ENCODE measurements around the gene ARHGEF4. TPM values are rescaled to one million over a fixed set of nuclear protein-coding genes. Genes with fewer than 3 reads are reported as not detected.

The ARHGEF4 gene
- total RNA-seq, 2 donors from 2014 or later: 50.3 to 54.7 TPM

GRCh38 chr2:130823886-130824491 lies 12.7 kb upstream of the ARHGEF4 start:
- no peaks in the 10 kb centered on the region for H3K9me3 ChIP-seq (ENCODE audit: control insufficient read depth, low read length)
- H3K4me3 Mint-ChIP-seq: no peak overlapping the region
- H3K36me3 Mint-ChIP-seq (ENCODE audit: low read depth): no peaks in the 10 kb centered on the region
- H3K4me3 ChIP-seq (ENCODE audit: low read length): no peak overlapping the region
- no peaks in the 10 kb centered on the region for H3K4me1 ChIP-seq (ENCODE audit: control insufficient read depth, insufficient read depth, low read length)
- peak; percentile 47 for DNase-seq
- 89 to 97% methylated on average over 4 to 10 of the region's 10 CpGs for whole genome bisulfite sequencing, 2 experiments (ENCODE audit: insufficient coverage in 1 of 2, insufficient read length in 1 of 2)
- no peaks in the 10 kb centered on the region for H3K9me3 Mint-ChIP-seq
- H3K9ac ChIP-seq (ENCODE audit: extremely low read depth, low read length, poor library complexity, severe bottlenecking): no peak overlapping the region
- peaks cover 8% of the 10 kb centered on the region for H3K4me1 Mint-ChIP-seq
- H3K27me3 ChIP-seq (ENCODE audit: control insufficient read depth, insufficient read depth, low read length, poor library complexity, severe bottlenecking): no peaks in the 10 kb centered on the region
- TF ChIP-seq CTCF (conservative IDR thresholded peaks at IDR 0.05): no peak
- no peaks in the 10 kb centered on the region for H3K27me3 Mint-ChIP-seq (ENCODE audit: insufficient read depth)
- H3K27ac Mint-ChIP-seq: no peak overlapping the region
- H3K36me3 ChIP-seq (ENCODE audit: control insufficient read depth, insufficient read depth, low read length): no peaks in the 10 kb centered on the region
- peak overlapping the region; percentile 58 for H3K27ac ChIP-seq (ENCODE audit: low read depth, low read length)

GRCh38 chr2:130824492-130825061 lies 12.1 kb upstream of the ARHGEF4 start:
- Mint-ChIP-seq H3K27me3 (ENCODE audit: insufficient read depth) (no peaks in the 10 kb centered on the region), H3K36me3 (ENCODE audit: low read depth) (no peaks in the 10 kb centered on the region), H3K9me3 (no peaks in the 10 kb centered on the region), H3K4me1 (peaks cover 7% of the 10 kb centered on the region), H3K4me3 (no peak overlapping the region), H3K27ac (no peak overlapping the region)
- Histone ChIP-seq H3K9ac (ENCODE audit: extremely low read depth, low read length, poor library complexity, severe bottlenecking) (no peak overlapping the region), H3K27ac (ENCODE audit: low read depth, low read length) (peak overlapping the region; percentile 58), H3K4me1 (ENCODE audit: control insufficient read depth, insufficient read depth, low read length) (no peaks in the 10 kb centered on the region), H3K4me3 (ENCODE audit: low read length) (no peak overlapping the region), H3K27me3 (ENCODE audit: control insufficient read depth, insufficient read depth, low read length, poor library complexity, severe bottlenecking) (no peaks in the 10 kb centered on the region), H3K36me3 (ENCODE audit: control insufficient read depth, insufficient read depth, low read length) (no peaks in the 10 kb centered on the region), H3K9me3 (ENCODE audit: control insufficient read depth, low read length) (no peaks in the 10 kb centered on the region)
- WGBS, 2 experiments (ENCODE audit: insufficient coverage in 1 of 2, insufficient read length in 1 of 2): 77 to 83% methylated on average over 7 of the region's 8 CpGs
- peak; percentile 62 for DNase-seq
- no peak for TF ChIP-seq CTCF (conservative IDR thresholded peaks at IDR 0.05)

GRCh38 chr2:130825231-130825965 lies 11.3 kb upstream of the ARHGEF4 start:
- no peak overlapping the region for H3K9ac ChIP-seq (ENCODE audit: extremely low read depth, low read length, poor library complexity, severe bottlenecking)
- H3K36me3 ChIP-seq (ENCODE audit: control insufficient read depth, insufficient read depth, low read length): no peaks in the 10 kb centered on the region
- Mint-ChIP-seq H3K36me3 (ENCODE audit: low read depth) (no peaks in the 10 kb centered on the region), H3K4me3 (no peak overlapping the region), H3K27ac (no peak overlapping the region), H3K4me1 (no peaks in the 10 kb centered on the region), H3K9me3 (no peaks in the 10 kb centered on the region), H3K27me3 (ENCODE audit: insufficient read depth) (no peaks in the 10 kb centered on the region)
- no peak overlapping the region for H3K4me3 ChIP-seq (ENCODE audit: low read length)
- no peaks in the 10 kb centered on the region for H3K27me3 ChIP-seq (ENCODE audit: control insufficient read depth, insufficient read depth, low read length, poor library complexity, severe bottlenecking)
- no peaks in the 10 kb centered on the region for H3K4me1 ChIP-seq (ENCODE audit: control insufficient read depth, insufficient read depth, low read length)
- 82 to 86% methylated on average over 11 to 16 of the region's 16 CpGs for WGBS, 2 experiments (ENCODE audit: insufficient coverage in 1 of 2, insufficient read length in 1 of 2)
- H3K9me3 ChIP-seq (ENCODE audit: control insufficient read depth, low read length): no peaks in the 10 kb centered on the region
- H3K27ac ChIP-seq (ENCODE audit: low read depth, low read length): no peak overlapping the region
- no peak for TF ChIP-seq CTCF (conservative IDR thresholded peaks at IDR 0.05)
- peak; percentile 44 for DNase-seq
